ENCODE data around the gene KANSL1L. TPM values are rescaled to one million over a fixed set of nuclear protein-coding genes. Genes with fewer than 3 reads are reported as not detected.

Gene KANSL1L
- total RNA-seq, 1 experiment from 2014 or later, result 8.8 TPM

DNA sequence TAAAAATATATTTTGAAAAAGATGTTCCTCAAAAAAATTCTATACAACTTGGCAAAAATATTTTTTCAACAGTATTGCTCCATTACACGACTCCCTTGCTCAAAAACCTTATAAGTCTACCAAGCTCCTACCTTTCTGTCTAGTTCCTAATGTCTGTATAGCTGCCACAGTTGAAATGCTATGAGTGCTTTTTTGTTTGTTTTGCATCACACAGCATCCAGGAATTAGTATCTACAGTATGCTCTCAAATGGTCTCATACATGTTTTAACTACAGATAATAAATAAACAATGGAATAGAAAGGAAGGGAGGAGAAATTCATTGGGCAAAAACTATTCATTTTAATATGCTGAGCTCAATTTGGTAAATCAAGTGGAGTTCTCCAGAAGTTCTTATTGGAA, 36.7 kb upstream of the KANSL1L start:
- CTCF ChIA-PET, result no interaction called here
- H3K9me3 ChIP-seq (ENCODE audit: insufficient read depth, low read depth), result no peaks in the 10 kb centered on the region
- no peak overlapping the region for H3K27ac ChIP-seq
- no peaks in the 10 kb centered on the region for H3K9me2 ChIP-seq (ENCODE audit: insufficient read depth)
- TF ChIP-seq, protein P1, sequence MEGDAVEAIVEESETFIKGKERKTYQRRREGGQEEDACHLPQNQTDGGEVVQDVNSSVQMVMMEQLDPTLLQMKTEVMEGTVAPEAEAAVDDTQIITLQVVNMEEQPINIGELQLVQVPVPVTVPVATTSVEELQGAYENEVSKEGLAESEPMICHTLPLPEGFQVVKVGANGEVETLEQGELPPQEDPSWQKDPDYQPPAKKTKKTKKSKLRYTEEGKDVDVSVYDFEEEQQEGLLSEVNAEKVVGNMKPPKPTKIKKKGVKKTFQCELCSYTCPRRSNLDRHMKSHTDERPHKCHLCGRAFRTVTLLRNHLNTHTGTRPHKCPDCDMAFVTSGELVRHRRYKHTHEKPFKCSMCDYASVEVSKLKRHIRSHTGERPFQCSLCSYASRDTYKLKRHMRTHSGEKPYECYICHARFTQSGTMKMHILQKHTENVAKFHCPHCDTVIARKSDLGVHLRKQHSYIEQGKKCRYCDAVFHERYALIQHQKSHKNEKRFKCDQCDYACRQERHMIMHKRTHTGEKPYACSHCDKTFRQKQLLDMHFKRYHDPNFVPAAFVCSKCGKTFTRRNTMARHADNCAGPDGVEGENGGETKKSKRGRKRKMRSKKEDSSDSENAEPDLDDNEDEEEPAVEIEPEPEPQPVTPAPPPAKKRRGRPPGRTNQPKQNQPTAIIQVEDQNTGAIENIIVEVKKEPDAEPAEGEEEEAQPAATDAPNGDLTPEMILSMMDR (conservative IDR thresholded peaks at IDR 0.05), result no peak
- TF ChIP-seq EZH2 (IDR thresholded peaks at IDR 0.05; ENCODE audit: low read depth), result no peak
- no peaks in the 10 kb centered on the region for H3K79me2 ChIP-seq (ENCODE audit: low read depth)
- no peak overlapping the region for H3K4me2 ChIP-seq
- H3K4me1 ChIP-seq (replicated peaks; ENCODE audit: insufficient read depth), result no peaks in the 10 kb centered on the region; the same call in 1 of the 2 replicates
- POLR2A ChIA-PET (ENCODE audit: unreplicated experiment), result no interaction called here
- no peaks in the 10 kb centered on the region for H3F3A ChIP-seq (ENCODE audit: insufficient read depth, low read depth)
- no peak for DNase-seq
- intact Hi-C loops (cut with micrococcal nuclease; ENCODE audit: unreplicated experiment), result no loop called here
- H2AFZ ChIP-seq, result no peak overlapping the region
- no TSS peak for BruUV-seq (replicated peaks)
- H3K4me3 ChIP-seq, result no peak overlapping the region
- no peaks in the 10 kb centered on the region for H4K20me1 ChIP-seq (ENCODE audit: insufficient read depth)
- no peaks in the 10 kb centered on the region for H3K36me3 ChIP-seq (ENCODE audit: low read depth)
- H3K27me3 ChIP-seq (ENCODE audit: insufficient read depth, low read depth), result no peaks in the 10 kb centered on the region

DNA sequence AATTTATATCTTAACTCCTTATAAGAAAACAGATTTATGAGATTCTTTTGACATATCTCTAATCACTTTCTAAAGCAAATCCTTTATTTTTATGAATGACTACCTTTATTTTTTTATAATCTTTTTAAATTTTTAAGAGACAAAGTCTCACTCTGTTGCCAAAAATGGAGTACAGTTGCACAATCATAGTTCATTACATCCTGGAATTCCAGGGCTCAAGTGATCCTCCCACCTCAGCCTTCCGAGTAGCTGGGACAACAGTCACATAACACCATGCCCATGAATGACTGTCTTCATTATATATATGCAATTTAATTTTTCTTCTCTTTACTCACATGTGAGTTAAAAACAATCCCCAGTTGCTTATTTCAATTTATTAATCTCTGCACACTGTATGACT, 32.3 kb upstream of the KANSL1L start:
- H3K36me3 ChIP-seq (ENCODE audit: low read depth), result no peaks in the 10 kb centered on the region
- H3K4me3 ChIP-seq, result no peak overlapping the region
- no peaks in the 10 kb centered on the region for H3K79me2 ChIP-seq (ENCODE audit: low read depth)
- POLR2A ChIA-PET (ENCODE audit: unreplicated experiment), result interaction anchor here (0.7 kb wide), 1 partner anchor 779 kb away, joined by 3 read pairs; no protein-coding TSS in a partner anchor
- no peaks in the 10 kb centered on the region for H3K9me3 ChIP-seq (ENCODE audit: insufficient read depth, low read depth)
- intact Hi-C loops (cut with micrococcal nuclease; ENCODE audit: unreplicated experiment), result no loop called here
- DNase-seq, result no peak
- no peak overlapping the region for H3K27ac ChIP-seq
- H3K9me2 ChIP-seq (ENCODE audit: insufficient read depth), result no peaks in the 10 kb centered on the region
- no peaks in the 10 kb centered on the region for H3K27me3 ChIP-seq (ENCODE audit: insufficient read depth, low read depth)
- no peaks in the 10 kb centered on the region; the same call in 1 of the 2 replicates for H3K4me1 ChIP-seq (replicated peaks; ENCODE audit: insufficient read depth)
- no peak overlapping the region for H2AFZ ChIP-seq
- no peaks in the 10 kb centered on the region for H3F3A ChIP-seq (ENCODE audit: insufficient read depth, low read depth)
- no TSS peak for BruUV-seq (replicated peaks)
- TF ChIP-seq EZH2 (IDR thresholded peaks at IDR 0.05; ENCODE audit: low read depth), result no peak
- TF ChIP-seq, protein P1 (conservative IDR thresholded peaks at IDR 0.05), result no peak
- H3K4me2 ChIP-seq, result no peak overlapping the region
- CTCF ChIA-PET, result no interaction called here
- no peaks in the 10 kb centered on the region for H4K20me1 ChIP-seq (ENCODE audit: insufficient read depth)

DNA sequence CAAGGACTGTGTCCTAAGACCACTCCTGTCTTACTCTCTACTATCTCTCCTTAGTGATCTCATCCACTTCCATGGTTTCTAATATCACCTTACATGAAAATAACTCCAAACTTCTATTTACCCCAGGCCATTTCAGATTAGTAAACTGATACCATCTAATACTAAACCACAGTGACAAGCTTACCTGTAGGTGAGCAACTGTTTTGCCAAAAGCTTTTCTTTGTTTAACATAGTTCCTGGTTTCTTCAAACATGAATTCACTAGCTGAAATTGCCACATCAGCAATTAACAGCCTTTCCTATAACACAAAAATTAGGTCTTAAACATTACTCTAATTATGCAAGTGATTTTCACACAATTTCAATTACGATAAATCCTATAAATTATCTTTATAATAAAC, 31.9 kb upstream of the KANSL1L start:
- TF ChIP-seq, protein P1 (conservative IDR thresholded peaks at IDR 0.05), result no peak
- TF ChIP-seq EZH2 (IDR thresholded peaks at IDR 0.05; ENCODE audit: low read depth), result no peak

More for the DNA sequence above, 31.9 kb upstream of the KANSL1L start:
- H3K9me2 ChIP-seq (ENCODE audit: insufficient read depth), result no peaks in the 10 kb centered on the region
- H3K4me1 ChIP-seq (replicated peaks; ENCODE audit: insufficient read depth), result no peaks in the 10 kb centered on the region; the same call in 1 of the 2 replicates
- H4K20me1 ChIP-seq (ENCODE audit: insufficient read depth), result no peaks in the 10 kb centered on the region
- no TSS peak for BruUV-seq (replicated peaks)
- no peak overlapping the region for H2AFZ ChIP-seq
- H3K36me3 ChIP-seq (ENCODE audit: low read depth), result no peaks in the 10 kb centered on the region
- H3K9me3 ChIP-seq (ENCODE audit: insufficient read depth, low read depth), result no peaks in the 10 kb centered on the region
- H3K27ac ChIP-seq, result no peak overlapping the region
- no peaks in the 10 kb centered on the region for H3F3A ChIP-seq (ENCODE audit: insufficient read depth, low read depth)
- intact Hi-C loops (cut with micrococcal nuclease; ENCODE audit: unreplicated experiment), result no loop called here
- CTCF ChIA-PET, result no interaction called here
- no peak for DNase-seq
- H3K4me3 ChIP-seq, result no peak overlapping the region
- H3K27me3 ChIP-seq (ENCODE audit: insufficient read depth, low read depth), result no peaks in the 10 kb centered on the region
- POLR2A ChIA-PET (ENCODE audit: unreplicated experiment), result no interaction called here
- H3K4me2 ChIP-seq, result no peak overlapping the region
- no peaks in the 10 kb centered on the region for H3K79me2 ChIP-seq (ENCODE audit: low read depth)

Data from PC-9 (cell line).